HepG2 (cell line): Measurements from ENCODE around the gene CISD3. TPM values are rescaled to one million over a fixed set of nuclear protein-coding genes. Genes with fewer than 3 reads are reported as not detected.

Source experiments
- DR1 ChIP-seq: sonication (generic); formaldehyde crosslinking; IDR thresholded peaks from 2 replicates; pipeline ENCODE4 v1.8.0; 2021; ENCODE audit warnings: mild to moderate bottlenecking, missing genetic modification reagents, inconsistent platforms
- IRF2 ChIP-seq: IDR thresholded peaks from 2 replicates; pipeline ENCODE4 v1.6.1; 2018; ENCODE audit warnings: missing genetic modification reagents, missing compliant biosample characterization
- IRF9 ChIP-seq: sonication (generic); formaldehyde crosslinking; IDR thresholded peaks from 2 replicates; pipeline ENCODE4 v1.8.0; 2022; ENCODE audit warnings: missing genetic modification reagents, mild to moderate bottlenecking, borderline replicate concordance
- ISX ChIP-seq: sonication (generic); formaldehyde crosslinking; conservative IDR thresholded peaks from 2 replicates; pipeline ENCODE4 v1.5.0; 2020; ENCODE audit warnings: missing genetic modification reagents
- JUN ChIP-seq: sonication (generic); formaldehyde crosslinking; IDR thresholded peaks from 2 replicates; pipeline ENCODE4 v1.4.0; 2020; ENCODE audit warnings: mild to moderate bottlenecking, missing genetic modification reagents
- KMT2A ChIP-seq: sonication (generic); formaldehyde crosslinking; IDR thresholded peaks from 2 replicates; pipeline ENCODE4 v1.4.0; 2020; ENCODE audit warnings: missing genetic modification reagents
- MAFG ChIP-seq: sonication (generic); formaldehyde crosslinking; IDR thresholded peaks from 2 replicates; pipeline ENCODE4 v1.5.1; 2020; ENCODE audit warnings: mild to moderate bottlenecking, missing genetic modification reagents
- MED13 ChIP-seq: sonication (generic); formaldehyde crosslinking; IDR thresholded peaks from 2 replicates; pipeline ENCODE4 v1.5.0; 2020; ENCODE audit warnings: missing genetic modification reagents
- NCOA2 ChIP-seq: sonication (generic); formaldehyde crosslinking; IDR thresholded peaks from 2 replicates; pipeline ENCODE4 v1.8.0; 2022; ENCODE audit warnings: inconsistent platforms
- NFYC ChIP-seq: IDR thresholded peaks from 2 replicates; pipeline ENCODE4 v1.6.1; 2016; ENCODE audit warnings: missing genetic modification reagents, missing compliant biosample characterization
- NR2F6 ChIP-seq, 2 experiments: IDR thresholded peaks; 2 replicates each; pipeline ENCODE4 v1.6.1; 2016; ENCODE audit warnings: antibody characterized with exemption in 1 of 2, mild to moderate bottlenecking in 1 of 2
- PBX2 ChIP-seq: IDR thresholded peaks from 2 replicates; pipeline ENCODE4 v1.6.1; 2016; ENCODE audit warnings: control low read depth
- PPARG ChIP-seq: conservative IDR thresholded peaks from 2 replicates; pipeline ENCODE4 v1.6.1; 2016; ENCODE audit warnings: missing biosample characterization, missing genetic modification reagents
- SAFB2 ChIP-seq: sonication (generic); formaldehyde crosslinking; IDR thresholded peaks from 2 replicates; pipeline ENCODE4 v1.5.1; 2020; ENCODE audit warnings: missing genetic modification reagents, low read depth, mild to moderate bottlenecking, borderline replicate concordance
- SMYD3 ChIP-seq: sonication (generic); formaldehyde crosslinking; IDR thresholded peaks from 2 replicates; pipeline ENCODE4 v1.8.1; 2023; ENCODE audit warnings: mild to moderate bottlenecking, missing genetic modification reagents
- ZBTB7A ChIP-seq: sonication (generic); formaldehyde crosslinking; IDR thresholded peaks from 2 replicates; pipeline ENCODE4 v1.8.0; 2022; ENCODE audit warnings: mild to moderate bottlenecking, missing genetic modification reagents
- ZNF256 ChIP-seq: sonication (generic); formaldehyde crosslinking; conservative IDR thresholded peaks from 2 replicates; pipeline ENCODE4 v1.4.0; 2020; ENCODE audit warnings: missing genetic modification reagents
- ZNF510 ChIP-seq: sonication (generic); formaldehyde crosslinking; IDR thresholded peaks from 2 replicates; pipeline ENCODE4 v1.4.0; 2020; ENCODE audit warnings: low read depth, mild to moderate bottlenecking, missing genetic modification reagents
- ZNF574 ChIP-seq: sonication (generic); formaldehyde crosslinking; IDR thresholded peaks from 2 replicates; pipeline ENCODE4 v1.4.0; 2020; ENCODE audit warnings: missing genetic modification reagents
- polyA plus RNA-seq, 8 experiments: library from polyadenylated mRNA; depleted of rRNA in 3 of 8; stranded (reverse) in 7 of 8; unstranded in 1 of 8; fragments of >200 nt; fragmentation: Illumina TruSeq in 4 of 8; extraction: Trizol in 4 of 8; gene quantifications; 2 replicates each; pipeline versions ENCODE4 v1.2.1 to v1.2.3, GENCODE V29; 2011 to 2016; ENCODE audit warnings: low read depth in 4 of 8, missing spikeins in 1 of 8, mixed read lengths in 1 of 8; ENCODE audit not compliant: insufficient read depth in 1 of 8
- total RNA-seq, 5 experiments: library from RNA; depleted of rRNA; stranded (reverse); fragments of >200 nt; fragmentation: Illumina TruSeq; extraction: Trizol; gene quantifications; 2 replicates each; pipeline ENCODE4 v1.2.3, GENCODE V29; 2016; ENCODE audit warnings: low read depth in 1 of 5
- TF ChIP-seq, protein P1 (sequence below): sonication (generic); formaldehyde crosslinking; IDR thresholded peaks from 2 replicates; pipeline ENCODE4 v1.4.0; 2020; ENCODE audit warnings: low read depth, mild to moderate bottlenecking, missing genetic modification reagents
- TF ChIP-seq, protein P2 (sequence below): sonication (generic); formaldehyde crosslinking; IDR thresholded peaks from 2 replicates; pipeline ENCODE4 v1.4.0; 2020; ENCODE audit warnings: missing genetic modification reagents, borderline replicate concordance

CISD3 gene
- total and polyA plus RNA-seq, 2 of the 13 experiments (the other 11 are each of a cell fraction or from before 2014, with no cell fraction given): 30.0 to 34.1 TPM

- 0 out of 2 replicates have a peak, but pooled peaks have one; percentile 2 for TF ChIP-seq ZNF574
- no peak for TF ChIP-seq DR1 (CRISPR knock-in tag)
- TF ChIP-seq PPARG (CRISPR knock-in tag): no peak
- no peak; the same call in 1 of the 2 replicates for TF ChIP-seq NCOA2
- no peak for TF ChIP-seq MED13 (CRISPR knock-in tag)
- no peak for TF ChIP-seq MAFG (CRISPR knock-in tag)
- TF ChIP-seq, protein P1, sequence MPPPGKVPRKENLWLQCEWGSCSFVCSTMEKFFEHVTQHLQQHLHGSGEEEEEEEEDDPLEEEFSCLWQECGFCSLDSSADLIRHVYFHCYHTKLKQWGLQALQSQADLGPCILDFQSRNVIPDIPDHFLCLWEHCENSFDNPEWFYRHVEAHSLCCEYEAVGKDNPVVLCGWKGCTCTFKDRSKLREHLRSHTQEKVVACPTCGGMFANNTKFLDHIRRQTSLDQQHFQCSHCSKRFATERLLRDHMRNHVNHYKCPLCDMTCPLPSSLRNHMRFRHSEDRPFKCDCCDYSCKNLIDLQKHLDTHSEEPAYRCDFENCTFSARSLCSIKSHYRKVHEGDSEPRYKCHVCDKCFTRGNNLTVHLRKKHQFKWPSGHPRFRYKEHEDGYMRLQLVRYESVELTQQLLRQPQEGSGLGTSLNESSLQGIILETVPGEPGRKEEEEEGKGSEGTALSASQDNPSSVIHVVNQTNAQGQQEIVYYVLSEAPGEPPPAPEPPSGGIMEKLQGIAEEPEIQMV (CRISPR knock-in tag): no peak
- TF ChIP-seq NFYC (CRISPR knock-in tag): no peak
- no peak for TF ChIP-seq ISX (CRISPR knock-in tag)
- TF ChIP-seq ZNF510 (CRISPR knock-in tag): no peak
- no peak for TF ChIP-seq JUN (CRISPR knock-in tag)
- no peak for TF ChIP-seq IRF9 (CRISPR knock-in tag)
- TF ChIP-seq ZBTB7A: peak; percentile 20; the same call in 1 of the 2 replicates
- TF ChIP-seq KMT2A: no peak
- TF ChIP-seq, protein P2, sequence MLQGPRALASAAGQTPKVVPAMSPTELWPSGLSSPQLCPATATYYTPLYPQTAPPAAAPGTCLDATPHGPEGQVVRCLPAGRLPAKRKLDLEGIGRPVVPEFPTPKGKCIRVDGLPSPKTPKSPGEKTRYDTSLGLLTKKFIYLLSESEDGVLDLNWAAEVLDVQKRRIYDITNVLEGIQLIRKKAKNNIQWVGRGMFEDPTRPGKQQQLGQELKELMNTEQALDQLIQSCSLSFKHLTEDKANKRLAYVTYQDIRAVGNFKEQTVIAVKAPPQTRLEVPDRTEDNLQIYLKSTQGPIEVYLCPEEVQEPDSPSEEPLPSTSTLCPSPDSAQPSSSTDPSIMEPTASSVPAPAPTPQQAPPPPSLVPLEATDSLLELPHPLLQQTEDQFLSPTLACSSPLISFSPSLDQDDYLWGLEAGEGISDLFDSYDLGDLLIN (CRISPR knock-in tag): no peak
- TF ChIP-seq SAFB2 (CRISPR knock-in tag): no peak
- no peak for TF ChIP-seq IRF2 (CRISPR knock-in tag)
- TF ChIP-seq ZNF256 (CRISPR knock-in tag): no peak
- no peak for TF ChIP-seq PBX2 (CRISPR knock-in tag)
- no peak for TF ChIP-seq NR2F6 (IDR thresholded peaks at IDR 0.05)
- TF ChIP-seq NR2F6 (CRISPR knock-in tag; IDR thresholded peaks at IDR 0.05): no peak
- no peak for TF ChIP-seq SMYD3 (CRISPR knock-in tag)
These were observed 24.7 kb upstream of the CISD3 start (continued) for GRCh38 chr17:38705523-38705802.
